ENCODE measurements around the gene SUPT20HL1.

Gene SUPT20HL1

GRCh38 chrX:24372021-24372763 lies 11.8 kb downstream of the SUPT20HL1 start:
- H2AFZ ChIP-seq (ENCODE audit: low read length), result no peak overlapping the region
- TF ChIP-seq CTCF (IDR thresholded peaks at IDR 0.05; ENCODE audit: low read length) (no peak), EZH2 (IDR thresholded peaks at IDR 0.05; ENCODE audit: borderline replicate concordance, low read length) (no peak)
- H3K79me2 ChIP-seq (ENCODE audit: insufficient read depth, low read length), result no peaks in the 10 kb centered on the region
- no peaks in the 10 kb centered on the region for H3F3A ChIP-seq (ENCODE audit: insufficient read depth, low read length)
- no peaks in the 10 kb centered on the region for H3K9me3 ChIP-seq (ENCODE audit: low read length)
- H3K27ac ChIP-seq (ENCODE audit: low read depth, low read length, poor library complexity, severe bottlenecking), result no peak overlapping the region
- no peak overlapping the region for H3K4me2 ChIP-seq (ENCODE audit: low read length)
- H3K36me3 ChIP-seq (ENCODE audit: insufficient read depth, low read length), result no peaks in the 10 kb centered on the region
- H3K9ac ChIP-seq (ENCODE audit: low read length), result no peak overlapping the region
- H3K27me3 ChIP-seq (ENCODE audit: insufficient read depth, low read length), result no peaks in the 10 kb centered on the region
- H4K20me1 ChIP-seq (ENCODE audit: insufficient read depth, low read length), result no peaks in the 10 kb centered on the region
- no peaks in the 10 kb centered on the region for H3K9me2 ChIP-seq (ENCODE audit: low read depth, low read length)
- H3K4me1 ChIP-seq (ENCODE audit: insufficient read depth, low read length, severe bottlenecking), result no peaks in the 10 kb centered on the region
- H3K4me3 ChIP-seq (ENCODE audit: low read depth, low read length, poor library complexity, severe bottlenecking), result no peak overlapping the region

DNA sequence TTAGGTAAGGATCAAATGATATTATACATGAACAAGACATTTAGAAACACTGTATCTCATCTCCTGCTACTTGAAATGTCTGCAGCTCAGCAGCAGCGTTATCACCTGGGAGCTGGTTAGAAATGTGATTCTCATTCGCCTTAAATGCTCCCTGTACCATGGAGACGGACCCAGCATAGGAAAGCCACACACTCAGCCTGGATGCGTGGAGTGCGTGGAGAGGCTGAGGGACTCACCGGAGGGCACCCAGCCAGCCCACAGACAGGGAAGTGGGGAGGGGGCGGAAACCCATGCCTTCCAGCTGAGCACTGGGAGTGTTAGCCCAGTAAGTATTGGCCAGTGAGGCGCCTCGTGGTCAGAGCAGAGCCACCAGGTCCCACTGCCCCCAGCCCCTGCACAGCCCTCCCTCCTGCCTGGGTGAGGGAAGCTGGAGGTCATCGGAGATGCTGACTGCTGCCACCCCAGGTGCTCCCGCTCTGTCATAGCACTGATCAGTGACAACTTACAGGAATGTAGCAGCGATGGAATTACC lies 15.2 kb downstream of the SUPT20HL1 start:
- H3F3A ChIP-seq (ENCODE audit: insufficient read depth, low read length), result no peaks in the 10 kb centered on the region
- H3K4me2 ChIP-seq (ENCODE audit: low read length), result no peak overlapping the region
- no peaks in the 10 kb centered on the region for H3K4me1 ChIP-seq (ENCODE audit: insufficient read depth, low read length, severe bottlenecking)
- no peak overlapping the region for H3K4me3 ChIP-seq (ENCODE audit: low read depth, low read length, poor library complexity, severe bottlenecking)
- no peak overlapping the region for H3K9ac ChIP-seq (ENCODE audit: low read length)
- no peaks in the 10 kb centered on the region for H3K27me3 ChIP-seq (ENCODE audit: insufficient read depth, low read length)
- H4K20me1 ChIP-seq (ENCODE audit: insufficient read depth, low read length), result no peaks in the 10 kb centered on the region
- no peaks in the 10 kb centered on the region for H3K79me2 ChIP-seq (ENCODE audit: insufficient read depth, low read length)
- H3K9me2 ChIP-seq (ENCODE audit: low read depth, low read length), result no peaks in the 10 kb centered on the region
- H3K27ac ChIP-seq (ENCODE audit: low read depth, low read length, poor library complexity, severe bottlenecking), result no peak overlapping the region
- no peaks in the 10 kb centered on the region for H3K36me3 ChIP-seq (ENCODE audit: insufficient read depth, low read length)
- H2AFZ ChIP-seq (ENCODE audit: low read length), result no peak overlapping the region
- no peak for TF ChIP-seq CTCF (IDR thresholded peaks at IDR 0.05; ENCODE audit: low read length)
- TF ChIP-seq EZH2 (IDR thresholded peaks at IDR 0.05; ENCODE audit: borderline replicate concordance, low read length), result no peak
- H3K9me3 ChIP-seq (ENCODE audit: low read length), result no peaks in the 10 kb centered on the region

DNA sequence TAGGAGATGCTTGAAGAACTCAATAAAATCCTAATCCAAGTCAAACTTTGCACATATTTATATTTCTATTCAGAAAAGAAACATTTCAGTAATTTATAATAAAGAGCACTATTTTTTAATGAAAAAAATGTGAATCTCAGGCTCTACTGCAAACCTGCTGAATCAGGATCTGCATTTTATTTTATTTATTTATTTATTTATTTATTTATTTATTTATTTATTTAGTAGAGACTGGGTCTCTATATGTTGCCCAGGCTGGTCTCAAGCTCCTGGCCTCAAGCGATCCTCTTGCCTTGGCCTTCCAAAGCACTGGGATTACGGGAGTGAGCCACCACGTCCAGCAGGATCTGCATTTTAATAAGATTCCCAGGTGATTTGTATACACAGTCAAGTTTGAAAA lies 16.0 kb downstream of the SUPT20HL1 start:
- Histone ChIP-seq H3K36me3 (ENCODE audit: insufficient read depth, low read length) (no peaks in the 10 kb centered on the region), H4K20me1 (ENCODE audit: insufficient read depth, low read length) (no peaks in the 10 kb centered on the region), H3F3A (ENCODE audit: insufficient read depth, low read length) (no peaks in the 10 kb centered on the region), H3K4me3 (ENCODE audit: low read depth, low read length, poor library complexity, severe bottlenecking) (no peak overlapping the region), H3K27ac (ENCODE audit: low read depth, low read length, poor library complexity, severe bottlenecking) (no peak overlapping the region), H2AFZ (ENCODE audit: low read length) (no peak overlapping the region), H3K9me2 (ENCODE audit: low read depth, low read length) (no peaks in the 10 kb centered on the region), H3K4me1 (ENCODE audit: insufficient read depth, low read length, severe bottlenecking) (no peaks in the 10 kb centered on the region), H3K9ac (ENCODE audit: low read length) (no peak overlapping the region), H3K79me2 (ENCODE audit: insufficient read depth, low read length) (no peaks in the 10 kb centered on the region), H3K9me3 (ENCODE audit: low read length) (no peaks in the 10 kb centered on the region), H3K4me2 (ENCODE audit: low read length) (no peak overlapping the region), H3K27me3 (ENCODE audit: insufficient read depth, low read length) (no peaks in the 10 kb centered on the region)
- TF ChIP-seq CTCF (IDR thresholded peaks at IDR 0.05; ENCODE audit: low read length) (no peak), EZH2 (IDR thresholded peaks at IDR 0.05; ENCODE audit: borderline replicate concordance, low read length) (no peak)
